Stomach (tissue), 9 donors: Measurements from ENCODE around the gene SEMA4D. TPM values are rescaled to one million over a fixed set of nuclear protein-coding genes. Genes with fewer than 3 reads are reported as not detected.

Source experiments
- DNase-seq, 2 donors: peaks; one replicate each; pipeline versions ENCODE4 v3.0.0 to v3.0.0-alpha.2; 2013 to 2019
- H3K27ac ChIP-seq, 5 donors: fragments of 200-600 bp in 4 of 5; sonication (generic) in 4 of 5; one replicate each; pipeline ENCODE4 v1.5.1; 2013 to 2019; ENCODE audit warnings: mild to moderate bottlenecking in 1 of 5, moderate library complexity in 1 of 5
- H3K27me3 ChIP-seq, 3 donors: fragments of 200-600 bp; sonication (generic); one replicate each; pipeline ENCODE4 v1.5.1; 2017 to 2019; ENCODE audit warnings: mixed run types in 1 of 3
- H3K36me3 ChIP-seq, 4 donors: fragments of 200-600 bp; sonication (generic); 1 replicate in 3 of 4; 2 replicates in 1 of 4; pipeline ENCODE4 v1.5.1; 2016 to 2019
- H3K4me1 ChIP-seq, 4 donors: fragments of 200-600 bp; sonication (generic); one replicate each; pipeline ENCODE4 v1.5.1; 2016 to 2019
- H3K4me3 ChIP-seq, 4 donors: fragments of 200-600 bp; sonication (generic) in 3 of 4; one replicate each; pipeline ENCODE4 v1.5.1; 2016 to 2019; ENCODE audit warnings: mild to moderate bottlenecking in 1 of 4
- H3K9me3 ChIP-seq, 4 donors: fragments of 200-600 bp; sonication (generic); one replicate each; pipeline ENCODE4 v1.5.1; 2016 to 2019
- EP300 ChIP-seq: sonication (generic); formaldehyde crosslinking; IDR thresholded peaks from one replicate; pipeline ENCODE4 v1.6.1; 2017; ENCODE audit warnings: antibody characterized with exemption
- POLR2A ChIP-seq, 4 donors: fragments of 450-650 bp; IDR thresholded peaks; one replicate each; pipeline ENCODE4 v1.6.1; 2016; ENCODE audit warnings: antibody characterized with exemption in 4 of 4, control low read depth in 2 of 4, mild to moderate bottlenecking in 1 of 4, moderate library complexity in 1 of 4
- POLR2AphosphoS5 ChIP-seq, 3 donors: sonication (generic); formaldehyde crosslinking; IDR thresholded peaks; one replicate each; pipeline ENCODE4 v1.6.1; 2016; ENCODE audit warnings: antibody characterized with exemption in 3 of 3
- WGBS, 5 donors: extraction: QIAGEN DNeasy Blood & Tissue Kit in 3 of 5; methylation state at CpG; one replicate each; pipeline versions ENCODE4 v1.1.5 to v1.1.7; 2013 to 2018; 5-methylcytosine and 5-hydroxymethylcytosine counted together
- intact Hi-C: fragments of 100-400 bp; cut with DNase I; formaldehyde crosslinking; loops from one replicate; pipeline ENCODE4 v1.15.1; 2023; ENCODE audit warnings: low total_unique reads
- polyA plus RNA-seq, 3 donors: library from polyadenylated mRNA; stranded (reverse); fragments of 200-250 nt; gene quantifications; one replicate each; pipeline ENCODE4 v1.2.3, GENCODE V29; 2013
- total RNA-seq, 5 donors: library from RNA; depleted of rRNA; stranded (reverse); fragments of >200 nt; gene quantifications; one replicate each; pipeline versions ENCODE4 v1.1.0 to v1.2.3, GENCODE V29; 2014 to 2016
- TF ChIP-seq, protein P1 (sequence below), 7 experiments: fragments of 450-650 bp in 4 of 7; fragments of 200-600 bp in 3 of 7; sonication (generic) in 3 of 7; IDR thresholded peaks; one replicate each; pipeline ENCODE4 v1.5.1; 2016 to 2019; ENCODE audit warnings: antibody characterized with exemption in 7 of 7, control low read depth in 2 of 7, mild to moderate bottlenecking in 1 of 7
- donor health status: healthy with polysubstance abuse.
- donor health status: Bipolar disorder and iron deficiency.
- donor health status: healthy.

The SEMA4D gene
- total and polyA plus RNA-seq, 8 donors: 4.9 to 43.3 (median 12.5) TPM

DNA sequence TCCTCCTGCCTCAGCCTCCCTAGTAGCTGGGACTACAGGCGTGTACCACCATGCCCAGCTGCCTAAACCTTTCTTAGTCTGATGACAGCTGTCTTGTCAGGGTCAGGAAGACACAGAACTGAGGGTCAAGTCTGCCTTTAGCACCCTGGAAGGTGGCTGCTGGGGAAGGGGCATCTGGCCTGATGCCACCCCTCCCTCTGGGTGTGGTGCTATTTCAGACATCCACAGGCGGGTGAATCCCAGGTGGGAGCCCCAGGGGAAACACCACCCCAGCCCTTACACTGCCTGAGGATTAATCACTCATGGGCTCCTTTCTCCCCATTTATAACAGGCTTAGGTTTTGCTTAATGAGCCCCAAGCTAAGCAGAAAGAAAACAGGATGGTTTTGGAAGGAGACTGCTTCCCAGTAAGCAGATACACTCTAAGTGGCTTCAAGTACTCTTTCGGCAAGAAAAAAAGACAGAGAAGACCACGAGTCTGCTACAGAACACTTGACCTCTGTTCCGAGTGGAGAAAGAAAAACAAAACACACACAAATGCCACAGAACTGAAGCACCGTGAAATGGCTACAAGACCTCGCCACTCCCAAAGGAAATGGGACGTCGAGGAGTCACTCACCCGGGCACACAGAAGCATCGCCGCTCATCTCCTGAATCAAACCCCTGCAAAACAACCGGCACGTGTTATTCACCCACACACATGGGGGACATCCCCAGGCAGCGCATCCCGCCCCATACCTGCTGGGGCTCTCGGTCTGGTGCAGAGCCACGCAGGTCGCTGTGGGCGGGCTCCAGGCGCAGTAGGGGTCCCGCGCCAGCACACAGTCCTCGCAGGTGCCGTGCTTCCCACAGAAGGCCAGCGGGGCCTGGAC lies 117.2 kb downstream of the SEMA4D start:
- intact Hi-C loops: no loop called here
- Histone ChIP-seq H3K4me3 (no peak overlapping the region), H3K36me3 (peaks cover 39 to 97% (median 88%) of the 10 kb centered on the region in 4 donors), H3K27me3 (no peaks in the 10 kb centered on the region), H3K4me1 (peaks cover 0 to 6% (median under 1%) of the 10 kb centered on the region in 4 donors), H3K27ac (no peak overlapping the region), H3K9me3 (no peaks in the 10 kb centered on the region)
- WGBS, 5 donors: 87 to 93% (median 91%) methylated on average over 23 to 26 of the region's 26 CpGs
- TF ChIP-seq, protein P1, sequence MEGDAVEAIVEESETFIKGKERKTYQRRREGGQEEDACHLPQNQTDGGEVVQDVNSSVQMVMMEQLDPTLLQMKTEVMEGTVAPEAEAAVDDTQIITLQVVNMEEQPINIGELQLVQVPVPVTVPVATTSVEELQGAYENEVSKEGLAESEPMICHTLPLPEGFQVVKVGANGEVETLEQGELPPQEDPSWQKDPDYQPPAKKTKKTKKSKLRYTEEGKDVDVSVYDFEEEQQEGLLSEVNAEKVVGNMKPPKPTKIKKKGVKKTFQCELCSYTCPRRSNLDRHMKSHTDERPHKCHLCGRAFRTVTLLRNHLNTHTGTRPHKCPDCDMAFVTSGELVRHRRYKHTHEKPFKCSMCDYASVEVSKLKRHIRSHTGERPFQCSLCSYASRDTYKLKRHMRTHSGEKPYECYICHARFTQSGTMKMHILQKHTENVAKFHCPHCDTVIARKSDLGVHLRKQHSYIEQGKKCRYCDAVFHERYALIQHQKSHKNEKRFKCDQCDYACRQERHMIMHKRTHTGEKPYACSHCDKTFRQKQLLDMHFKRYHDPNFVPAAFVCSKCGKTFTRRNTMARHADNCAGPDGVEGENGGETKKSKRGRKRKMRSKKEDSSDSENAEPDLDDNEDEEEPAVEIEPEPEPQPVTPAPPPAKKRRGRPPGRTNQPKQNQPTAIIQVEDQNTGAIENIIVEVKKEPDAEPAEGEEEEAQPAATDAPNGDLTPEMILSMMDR (IDR thresholded peaks at IDR 0.05): no peak
- TF ChIP-seq EP300 (no peak), POLR2AphosphoS5 (IDR thresholded peaks at IDR 0.05) (no peak), POLR2A (IDR thresholded peaks at IDR 0.05) (no peak)
- no peak for DNase-seq

DNA sequence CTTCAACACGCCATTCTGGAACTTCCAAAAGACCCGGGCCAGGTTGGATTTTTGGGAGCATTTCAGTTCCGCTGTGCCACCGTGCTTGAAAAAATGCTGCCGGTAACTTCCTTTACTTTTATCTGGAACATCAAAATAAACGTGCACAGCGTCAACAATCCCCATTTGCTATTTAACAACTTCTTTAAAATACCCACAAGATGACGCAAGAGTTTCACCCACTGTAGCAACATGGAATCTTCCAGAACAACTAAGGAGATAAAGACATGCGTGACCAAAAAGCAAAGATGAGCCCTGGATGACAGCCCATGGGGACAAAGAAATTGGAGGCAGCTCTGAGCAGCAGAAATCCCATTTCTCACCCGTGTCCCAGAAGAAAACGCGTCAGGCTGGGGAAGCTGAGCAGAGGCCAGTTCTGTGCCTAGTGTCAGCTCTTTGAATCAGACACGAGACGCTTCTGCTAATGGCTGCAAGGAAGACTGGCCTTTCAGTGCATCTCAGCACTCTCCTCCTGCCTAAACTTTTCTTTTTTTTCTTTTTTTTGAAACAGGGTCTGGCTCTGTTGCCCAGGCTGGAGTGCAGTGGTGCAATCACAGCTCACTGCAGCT lies 118.3 kb downstream of the SEMA4D start:
- intact Hi-C loops: no loop called here
- DNase-seq: no peak
- TF ChIP-seq POLR2A (IDR thresholded peaks at IDR 0.05): no peak
- no peak for TF ChIP-seq POLR2AphosphoS5 (IDR thresholded peaks at IDR 0.05)
- TF ChIP-seq, protein P1 (IDR thresholded peaks at IDR 0.05): no peak
- no peak for TF ChIP-seq EP300
- peaks cover 32 to 87% (median 78%) of the 10 kb centered on the region in 4 donors for H3K36me3 ChIP-seq
- H3K4me3 ChIP-seq: no peak overlapping the region
- H3K27ac ChIP-seq: peak overlapping the region in 2 of 5 donors; percentile 8 to 23
- no peaks in the 10 kb centered on the region for H3K9me3 ChIP-seq
- WGBS, 5 donors: 79 to 90% (median 84%) methylated on average over 14 of the region's 14 CpGs
- H3K4me1 ChIP-seq: peaks cover 0 to 11% (median 3%) of the 10 kb centered on the region in 4 donors
- no peaks in the 10 kb centered on the region for H3K27me3 ChIP-seq

DNA sequence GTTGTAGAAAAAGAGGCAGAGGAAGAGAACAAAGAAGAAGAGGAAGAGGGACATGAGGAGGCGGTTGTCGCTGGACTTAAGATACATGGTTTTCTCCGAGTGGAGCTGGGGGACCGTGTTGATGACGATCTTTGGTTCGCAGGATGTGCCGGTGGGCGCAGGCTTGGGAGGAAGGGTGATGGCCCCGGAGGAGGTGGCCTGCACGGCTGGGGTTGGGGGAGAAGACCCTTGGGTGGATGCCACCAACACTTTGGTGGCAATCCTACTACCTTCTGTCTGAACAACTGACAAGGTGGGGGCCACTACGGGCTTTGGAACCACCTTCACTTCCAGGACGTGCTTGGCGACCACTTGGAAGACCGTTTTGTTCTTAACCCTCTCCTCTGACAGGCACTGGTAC lies 118.9 kb downstream of the SEMA4D start:
- Histone ChIP-seq H3K4me3 (no peak overlapping the region), H3K27me3 (no peaks in the 10 kb centered on the region), H3K4me1 (peaks cover 0 to 11% (median 3%) of the 10 kb centered on the region in 4 donors), H3K27ac (peak overlapping the region in 2 of 5 donors; percentile 8 to 23), H3K36me3 (peaks cover 32 to 81% (median 72%) of the 10 kb centered on the region in 4 donors), H3K9me3 (no peaks in the 10 kb centered on the region)
- DNase-seq: no peak
- intact Hi-C loops: no loop called here
- TF ChIP-seq POLR2A (IDR thresholded peaks at IDR 0.05): no peak
- TF ChIP-seq EP300: no peak
- TF ChIP-seq POLR2AphosphoS5 (IDR thresholded peaks at IDR 0.05): no peak
- TF ChIP-seq, protein P1 (IDR thresholded peaks at IDR 0.05): no peak
- 93 to 98% (median 96%) methylated on average over 14 of the region's 14 CpGs for WGBS, 5 donors

DNA sequence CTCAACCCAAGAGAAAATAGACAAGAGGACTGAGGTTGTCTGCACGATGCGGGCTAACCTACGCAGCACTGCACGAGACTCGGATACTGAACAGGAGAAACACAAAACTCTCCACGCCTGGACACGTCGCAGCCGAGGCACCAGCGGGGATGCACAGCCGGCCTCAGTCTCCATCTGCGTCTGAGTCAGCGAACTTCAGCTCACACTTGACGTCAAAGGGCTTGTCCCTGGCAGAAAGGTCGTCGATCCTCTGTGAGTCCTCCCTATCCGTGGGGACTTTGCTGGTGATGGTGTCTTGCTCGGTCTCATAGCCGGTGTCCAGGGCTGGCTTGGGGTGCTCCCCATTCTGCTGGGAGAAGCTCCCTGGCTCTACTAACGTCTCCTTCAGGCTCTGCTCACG lies 119.4 kb downstream of the SEMA4D start:
- no peak for DNase-seq
- H3K27ac ChIP-seq: no peak overlapping the region
- H3K9me3 ChIP-seq: no peaks in the 10 kb centered on the region
- H3K27me3 ChIP-seq: no peaks in the 10 kb centered on the region
- 91 to 95% (median 93%) methylated on average over 18 to 21 of the region's 21 CpGs for WGBS, 5 donors
- intact Hi-C loops: no loop called here
- peaks cover 28 to 76% (median 67%) of the 10 kb centered on the region in 4 donors for H3K36me3 ChIP-seq
- TF ChIP-seq POLR2AphosphoS5 (IDR thresholded peaks at IDR 0.05) (no peak), POLR2A (IDR thresholded peaks at IDR 0.05) (no peak), EP300 (no peak)
- TF ChIP-seq, protein P1 (IDR thresholded peaks at IDR 0.05): no peak
- no peak overlapping the region for H3K4me3 ChIP-seq
- H3K4me1 ChIP-seq: peaks cover 0 to 11% (median 3%) of the 10 kb centered on the region in 4 donors
